Measurements from ENCODE around the gene EPHA1. TPM values are rescaled to one million over a fixed set of nuclear protein-coding genes. Genes with fewer than 3 reads are reported as not detected.

Gene EPHA1
- total RNA-seq, 2 donors from 2014 or later, result 9.9 to 14.3 TPM

- Histone ChIP-seq H3K27ac (peak overlapping the region; percentile 85 to 97 (median 93)), H3K27me3 (no peaks in the 10 kb centered on the region), H3K36me3 (replicated peaks in 1 of 2; ENCODE audit: insufficient read depth in 1 of 2, low read depth in 2 of 2) (no peaks in the 10 kb centered on the region), H3K4me1 (peaks cover 44% of the 10 kb centered on the region), H3K4me3 (peak overlapping the region; percentile 94 to 97), H3K9me3 (no peaks in the 10 kb centered on the region)
- intact Hi-C loops (cut with DNase I), result no loop called here
- ATAC-seq (peak; percentile 6), DNase-seq (peak; percentile 72 to 82 (median 78))
- TF ChIP-seq POLR2A (IDR thresholded peaks at IDR 0.05) (peak in 1 of 3 donors; percentile 15), CTCF (IDR thresholded peaks at IDR 0.05) (no peak)
- 5 to 40% methylated on average over 1 to 63 of the region's 64 CpGs for WGBS, 2 donors
These were observed 27.1 kb downstream of the EPHA1 start for GRCh38 chr7:143381427-143382125.

GRCh38 chr7:143380646-143381426 lies 27.8 kb downstream of the EPHA1 start, which contains the start of gene ZYX:
TSS of gene ZYX (plus strand) at chr7:143381345. CDS start at chr7:143381572, 227 bp downstream.
- no peaks in the 10 kb centered on the region for H3K27me3 ChIP-seq
- no peaks in the 10 kb centered on the region for H3K9me3 ChIP-seq
- 0 to 1% methylated on average over 9 to 66 of the region's 72 CpGs for WGBS, 2 donors
- DNase-seq, result peak; percentile 91 to 95 (median 92)
- TF ChIP-seq POLR2A (IDR thresholded peaks at IDR 0.05) (peak; percentile 89 to 93 (median 90)), CTCF (IDR thresholded peaks at IDR 0.05) (no peak)
- peak within 1 kb of the TSS; percentile 85 to 97 (median 93) for H3K27ac ChIP-seq
- no peaks in the 10 kb centered on the region for H3K36me3 ChIP-seq (replicated peaks in 1 of 2; ENCODE audit: insufficient read depth in 1 of 2, low read depth in 2 of 2)
- H3K4me3 ChIP-seq, result peak within 1 kb of the TSS; percentile 94 to 97
- intact Hi-C loops (cut with DNase I), result no loop called here
- ATAC-seq, result peak; percentile 87
- peaks cover 38% of the 10 kb centered on the region for H3K4me1 ChIP-seq

- peak; percentile 68 for ATAC-seq
- TF ChIP-seq POLR2A (IDR thresholded peaks at IDR 0.05) (no peak), CTCF (IDR thresholded peaks at IDR 0.05) (peak; percentile 82 to 96 (median 86))
- no peaks in the 10 kb centered on the region for H3K36me3 ChIP-seq (replicated peaks in 1 of 2; ENCODE audit: insufficient read depth in 1 of 2, low read depth in 2 of 2)
- peaks cover 36% of the 10 kb centered on the region for H3K4me1 ChIP-seq
- DNase-seq, result peak; percentile 82 to 91 (median 88)
- intact Hi-C loops (cut with DNase I), result no loop called here
- peak overlapping the region; percentile 85 to 97 (median 93) for H3K27ac ChIP-seq
- 0% methylated on average over 2 to 35 of the region's 35 CpGs for WGBS, 2 donors
- no peaks in the 10 kb centered on the region for H3K27me3 ChIP-seq
- H3K4me3 ChIP-seq, result peak overlapping the region; percentile 61 to 97
- H3K9me3 ChIP-seq, result no peaks in the 10 kb centered on the region
These were observed 28.4 kb downstream of the EPHA1 start for GRCh38 chr7:143380260-143380645.

GRCh38 chr7:143379611-143380259 lies 28.9 kb downstream of the EPHA1 start:
- Histone ChIP-seq H3K36me3 (replicated peaks in 1 of 2; ENCODE audit: insufficient read depth in 1 of 2, low read depth in 2 of 2) (no peaks in the 10 kb centered on the region), H3K27ac (peak overlapping the region in 3 of 4 donors; percentile 85 to 97 (median 95)), H3K27me3 (no peaks in the 10 kb centered on the region), H3K4me1 (peaks cover 32% of the 10 kb centered on the region), H3K9me3 (no peaks in the 10 kb centered on the region), H3K4me3 (peak overlapping the region in 1 of 2 donors; percentile 97)
- DNase-seq (no peak), ATAC-seq (no peak)
- WGBS, 2 donors, result 29 to 32% methylated on average over 15 of the region's 15 CpGs
- intact Hi-C loops (cut with DNase I), result no loop called here
- TF ChIP-seq CTCF (IDR thresholded peaks at IDR 0.05), result no peak

Measured in body of pancreas (tissue), 4 donors.